Measurements from ENCODE around the gene USP34.

DNA sequence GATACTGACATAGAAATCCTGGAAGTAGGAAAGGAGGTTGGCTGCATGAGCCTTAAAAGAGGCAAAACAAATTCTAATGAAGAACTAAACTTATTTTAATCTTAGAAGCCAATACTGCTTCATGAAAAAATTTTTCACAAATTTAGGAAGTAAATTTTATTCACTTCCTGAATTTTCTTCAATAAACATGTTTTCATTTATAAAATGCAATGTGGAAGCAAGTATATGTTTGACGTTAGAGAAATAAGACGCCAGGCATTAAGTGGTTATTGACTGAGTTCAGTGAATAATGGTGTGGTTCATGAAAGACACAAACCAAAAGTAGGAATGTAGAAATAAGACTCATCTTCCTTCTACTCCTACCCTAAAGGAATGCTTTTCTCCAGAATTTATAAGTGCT lies 136.4 kb downstream of the USP34 start:
- TF ChIP-seq, protein P1, sequence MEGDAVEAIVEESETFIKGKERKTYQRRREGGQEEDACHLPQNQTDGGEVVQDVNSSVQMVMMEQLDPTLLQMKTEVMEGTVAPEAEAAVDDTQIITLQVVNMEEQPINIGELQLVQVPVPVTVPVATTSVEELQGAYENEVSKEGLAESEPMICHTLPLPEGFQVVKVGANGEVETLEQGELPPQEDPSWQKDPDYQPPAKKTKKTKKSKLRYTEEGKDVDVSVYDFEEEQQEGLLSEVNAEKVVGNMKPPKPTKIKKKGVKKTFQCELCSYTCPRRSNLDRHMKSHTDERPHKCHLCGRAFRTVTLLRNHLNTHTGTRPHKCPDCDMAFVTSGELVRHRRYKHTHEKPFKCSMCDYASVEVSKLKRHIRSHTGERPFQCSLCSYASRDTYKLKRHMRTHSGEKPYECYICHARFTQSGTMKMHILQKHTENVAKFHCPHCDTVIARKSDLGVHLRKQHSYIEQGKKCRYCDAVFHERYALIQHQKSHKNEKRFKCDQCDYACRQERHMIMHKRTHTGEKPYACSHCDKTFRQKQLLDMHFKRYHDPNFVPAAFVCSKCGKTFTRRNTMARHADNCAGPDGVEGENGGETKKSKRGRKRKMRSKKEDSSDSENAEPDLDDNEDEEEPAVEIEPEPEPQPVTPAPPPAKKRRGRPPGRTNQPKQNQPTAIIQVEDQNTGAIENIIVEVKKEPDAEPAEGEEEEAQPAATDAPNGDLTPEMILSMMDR (IDR thresholded peaks at IDR 0.05): no peak
- no peak for TF ChIP-seq POLR2A (IDR thresholded peaks at IDR 0.05)

Measured in esophagus squamous epithelium (tissue), 4 donors.